Neural cell (in vitro differentiated cells): Measurements from ENCODE around the gene RNGTT. TPM values are rescaled to one million over a fixed set of nuclear protein-coding genes. Genes with fewer than 3 reads are reported as not detected.

Experiments used
- H2AFZ ChIP-seq: fragments of 200-600, 300-800 bp; sonication (generic), shearing (Covaris generic); 2 replicates; pipeline ENCODE4 v1.6.0; 2014; ENCODE audit warnings: low read depth, mild to moderate bottlenecking, antibody characterized with exemption, low read length, moderate library complexity
- H3F3A ChIP-seq: fragments of 200-600 bp; shearing (Covaris generic); 2 replicates; pipeline ENCODE4 v1.6.1; 2016; ENCODE audit warnings: mild to moderate bottlenecking, moderate library complexity, mixed read lengths, antibody characterized with exemption, low read length; ENCODE audit not compliant: insufficient read depth, poor library complexity, severe bottlenecking
- H3K27ac ChIP-seq: fragments of 200-600, 300-800 bp; sonication (generic), shearing (Covaris generic); 2 replicates; pipeline ENCODE4 v1.5.1; 2014; ENCODE audit warnings: mild to moderate bottlenecking, low read length, moderate library complexity
- H3K27me3 ChIP-seq: fragments of 300-800, 200-600 bp; sonication (generic), shearing (Covaris generic); 2 replicates; pipeline ENCODE4 v1.6.0; 2014; ENCODE audit warnings: mild to moderate bottlenecking, low read depth, low read length, moderate library complexity; ENCODE audit not compliant: insufficient read depth
- H3K36me3 ChIP-seq: fragments of 300-800, 200-600 bp; sonication (generic), shearing (Covaris generic); 2 replicates; pipeline ENCODE4 v1.5.1; 2014; ENCODE audit warnings: mild to moderate bottlenecking, antibody characterized with exemption, low read length, moderate library complexity; ENCODE audit not compliant: insufficient read depth
- H3K4me2 ChIP-seq: fragments of 300-800, 200-600 bp; sonication (generic), shearing (Covaris generic); 2 replicates; pipeline ENCODE4 v1.6.0; 2014; ENCODE audit warnings: mild to moderate bottlenecking, low read length
- H3K4me3 ChIP-seq: fragments of 300-800, 200-600 bp; sonication (generic), shearing (Covaris generic); 2 replicates; pipeline ENCODE4 v1.5.1; 2014; ENCODE audit warnings: mild to moderate bottlenecking, low read length, moderate library complexity
- H3K79me2 ChIP-seq: fragments of 200-600 bp; shearing (Covaris generic); replicated peaks from 2 replicates; pipeline ENCODE4 v1.6.0; 2014; ENCODE audit warnings: mild to moderate bottlenecking, low read length, moderate library complexity; ENCODE audit not compliant: insufficient read depth
- H3K9ac ChIP-seq: fragments of 300-800, 200-600 bp; sonication (generic), shearing (Covaris generic); 2 replicates; pipeline ENCODE4 v1.6.1; 2016; ENCODE audit warnings: mild to moderate bottlenecking, low read length, mixed read lengths
- H3K9me2 ChIP-seq: fragments of 200-600 bp; shearing (Covaris generic); 2 replicates; pipeline ENCODE4 v1.6.1; 2016; ENCODE audit warnings: mild to moderate bottlenecking, low read length, mixed read lengths; ENCODE audit not compliant: insufficient read depth
- H3K9me3 ChIP-seq: fragments of 200-600, 300-800 bp; sonication (generic), shearing (Covaris generic); 2 replicates; pipeline ENCODE4 v1.6.1; 2016; ENCODE audit warnings: mild to moderate bottlenecking, mixed run types, low read length, moderate library complexity, mixed read lengths
- H4K20me1 ChIP-seq: fragments of 200-600 bp; shearing (Covaris generic); 2 replicates; pipeline ENCODE4 v1.6.1; 2016; ENCODE audit warnings: mild to moderate bottlenecking, mixed run types; ENCODE audit not compliant: insufficient read depth
- CTCF ChIP-seq: fragments of 450-650 bp; IDR thresholded peaks from 2 replicates; pipeline ENCODE4 v1.5.1; 2014; ENCODE audit warnings: antibody characterized with exemption, mild to moderate bottlenecking, moderate library complexity; ENCODE audit not compliant: poor library complexity, severe bottlenecking
- EP300 ChIP-seq: fragments of 450-650 bp; conservative IDR thresholded peaks from 2 replicates; pipeline ENCODE4 v1.6.1; 2014; ENCODE audit warnings: antibody characterized with exemption, mild to moderate bottlenecking, moderate library complexity; ENCODE audit not compliant: poor library complexity, severe bottlenecking
- EZH2 ChIP-seq: fragments of 200-600, 300-800 bp; shearing (Covaris generic), sonication (generic); IDR thresholded peaks from 2 replicates; pipeline ENCODE4 v1.6.1; 2014; ENCODE audit warnings: antibody characterized with exemption, low read length, borderline replicate concordance, mild to moderate bottlenecking; ENCODE audit not compliant: insufficient read depth, poor library complexity, severe bottlenecking
- MXI1 ChIP-seq: fragments of 450-650 bp; conservative IDR thresholded peaks from 2 replicates; pipeline ENCODE4 v1.6.1; 2014; ENCODE audit warnings: antibody characterized with exemption, mild to moderate bottlenecking; ENCODE audit not compliant: poor library complexity, severe bottlenecking
- POLR2AphosphoS5 ChIP-seq: IDR thresholded peaks from 2 replicates; pipeline ENCODE4 v1.6.1; 2012
- RAD21 ChIP-seq: fragments of 450-650 bp; conservative IDR thresholded peaks from 2 replicates; pipeline ENCODE4 v1.6.1; 2014; ENCODE audit warnings: antibody characterized with exemption, mild to moderate bottlenecking, moderate library complexity
- REST ChIP-seq: IDR thresholded peaks from 2 replicates; pipeline ENCODE4 v1.6.1; 2012; ENCODE audit warnings: borderline replicate concordance
- SMC3 ChIP-seq: fragments of 450-650 bp; conservative IDR thresholded peaks from 2 replicates; pipeline ENCODE4 v1.6.1; 2014; ENCODE audit warnings: antibody characterized with exemption, mild to moderate bottlenecking, moderate library complexity; ENCODE audit not compliant: poor library complexity
- TAF1 ChIP-seq: IDR thresholded peaks from 2 replicates; pipeline ENCODE4 v1.6.1; 2012; ENCODE audit warnings: low read depth
- polyA plus RNA-seq: library from polyadenylated mRNA; depleted of rRNA; stranded (reverse); fragments of >200 nt; gene quantifications from 2 replicates; pipeline ENCODE4 v1.2.3, GENCODE V29; 2014

The RNGTT gene
- polyA plus RNA-seq, 1 donor from 2014 or later, result 28.3 TPM

- H3K36me3 ChIP-seq, result no peaks in the 10 kb centered on the region
- no peak overlapping the region for H3K4me3 ChIP-seq
- H3K79me2 ChIP-seq, result no peaks in the 10 kb centered on the region
- H3K4me2 ChIP-seq, result no peak overlapping the region
- no peak for TF ChIP-seq MXI1
- no peak for TF ChIP-seq REST
- no peak for TF ChIP-seq TAF1
- H4K20me1 ChIP-seq, result no peaks in the 10 kb centered on the region
- no peak overlapping the region for H3K9ac ChIP-seq
- H3K27ac ChIP-seq, result no peak overlapping the region
- no peaks in the 10 kb centered on the region for H3F3A ChIP-seq
- H3K9me3 ChIP-seq, result no peaks in the 10 kb centered on the region
- H2AFZ ChIP-seq, result no peak overlapping the region
- no peaks in the 10 kb centered on the region for H3K27me3 ChIP-seq
- no peaks in the 10 kb centered on the region for H3K9me2 ChIP-seq
Observed at GRCh38 chr6:88636871-88637270, 326.5 kb downstream of the RNGTT start.

DNA sequence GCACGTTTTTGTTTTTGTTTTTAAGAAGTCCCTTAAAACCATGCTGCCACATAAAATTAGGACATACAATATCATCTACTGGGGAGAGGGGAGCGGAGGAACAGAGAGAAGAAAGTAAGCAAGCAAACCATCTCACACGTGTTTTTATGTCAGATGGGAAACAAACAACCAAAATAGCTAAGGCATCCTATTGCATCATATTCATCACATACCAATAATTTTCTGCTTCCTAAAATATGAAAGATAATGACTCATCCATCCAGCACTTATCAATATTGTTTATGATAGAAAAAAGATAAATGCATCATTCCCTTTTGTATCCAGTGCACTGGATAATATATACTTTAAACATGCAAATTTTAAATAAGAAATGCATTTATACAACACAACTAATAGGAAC is 329.6 kb downstream of the RNGTT start:
- Histone ChIP-seq H3K4me2 (no peak overlapping the region), H3K9me3 (no peaks in the 10 kb centered on the region)
- no peak for TF ChIP-seq EP300
- TF ChIP-seq CTCF, result no peak
- no peak for TF ChIP-seq TAF1
- no peak for TF ChIP-seq POLR2AphosphoS5
- no peak for TF ChIP-seq EZH2
- TF ChIP-seq MXI1, result no peak
- no peak for TF ChIP-seq REST
- TF ChIP-seq RAD21, result no peak
- TF ChIP-seq SMC3, result no peak

More for the DNA sequence above, 329.6 kb downstream of the RNGTT start:
- H3K36me3 ChIP-seq, result no peaks in the 10 kb centered on the region
- H2AFZ ChIP-seq, result no peak overlapping the region
- no peaks in the 10 kb centered on the region for H3K79me2 ChIP-seq
- H3K9me2 ChIP-seq, result no peaks in the 10 kb centered on the region
- H4K20me1 ChIP-seq, result no peaks in the 10 kb centered on the region
- H3K27ac ChIP-seq, result no peak overlapping the region
- no peaks in the 10 kb centered on the region for H3F3A ChIP-seq
- H3K27me3 ChIP-seq, result no peaks in the 10 kb centered on the region
- no peak overlapping the region for H3K4me3 ChIP-seq
- H3K9ac ChIP-seq, result no peak overlapping the region
